ENCODE data around the gene PDE11A.

Gene PDE11A

GRCh38 chr2:177923323-177923722 lies 149.3 kb downstream of the PDE11A start:
- no peak for DNase-seq (ENCODE audit: low read depth)

GRCh38 chr2:177921726-177922125 lies 150.9 kb downstream of the PDE11A start:
- peak; percentile 17 for DNase-seq (ENCODE audit: low read depth)

- no peak for DNase-seq (ENCODE audit: low read depth)
These were observed 155.4 kb downstream of the PDE11A start for GRCh38 chr2:177917169-177917568.

- DNase-seq (ENCODE audit: low read depth), result no peak
These were observed 156.2 kb downstream of the PDE11A start for GRCh38 chr2:177916342-177916741.

GRCh38 chr2:177914247-177914646 lies 158.3 kb downstream of the PDE11A start:
- no peak for DNase-seq (ENCODE audit: low read depth)

- no peak for DNase-seq (ENCODE audit: low read depth)
These were observed 162.6 kb downstream of the PDE11A start for GRCh38 chr2:177909962-177910361.

- no peak for DNase-seq (ENCODE audit: low read depth)
These were observed 163.8 kb downstream of the PDE11A start for GRCh38 chr2:177908824-177909223.

GRCh38 chr2:177908182-177908581 lies 164.4 kb downstream of the PDE11A start:
- DNase-seq (ENCODE audit: low read depth), result no peak

GRCh38 chr2:177906041-177906718 lies 166.4 kb downstream of the PDE11A start:
- peak; percentile 23 for DNase-seq (ENCODE audit: low read depth)

GRCh38 chr2:177905640-177906039 lies 166.9 kb downstream of the PDE11A start:
- no peak for DNase-seq (ENCODE audit: low read depth)

GRCh38 chr2:177902395-177903163 lies 170.0 kb downstream of the PDE11A start:
- no peak for DNase-seq (ENCODE audit: low read depth)

GRCh38 chr2:177900082-177900481 lies 172.5 kb downstream of the PDE11A start:
- no peak for DNase-seq (ENCODE audit: low read depth)

GRCh38 chr2:177897278-177897677 lies 175.3 kb downstream of the PDE11A start:
- DNase-seq (ENCODE audit: low read depth), result no peak

- no peak for DNase-seq (ENCODE audit: low read depth)
These were observed 176.0 kb downstream of the PDE11A start for GRCh38 chr2:177896587-177896986.

GRCh38 chr2:177894546-177894945 lies 178.0 kb downstream of the PDE11A start:
- no peak for DNase-seq (ENCODE audit: low read depth)

GRCh38 chr2:177893880-177894279 lies 178.7 kb downstream of the PDE11A start:
- DNase-seq (ENCODE audit: low read depth), result no peak

GRCh38 chr2:177891533-177891932 lies 181.0 kb downstream of the PDE11A start:
- no peak for DNase-seq (ENCODE audit: low read depth)

- no peak for DNase-seq (ENCODE audit: low read depth)
These were observed 182.6 kb downstream of the PDE11A start for GRCh38 chr2:177889818-177890460.

GRCh38 chr2:177888581-177888980 lies 184.0 kb downstream of the PDE11A start:
- DNase-seq (ENCODE audit: low read depth), result no peak

GRCh38 chr2:177887722-177888121 lies 184.9 kb downstream of the PDE11A start:
- DNase-seq (ENCODE audit: low read depth), result no peak

- no peak for DNase-seq (ENCODE audit: low read depth)
These were observed 185.8 kb downstream of the PDE11A start for GRCh38 chr2:177886824-177887223.

GRCh38 chr2:177885828-177886466 lies 186.6 kb downstream of the PDE11A start:
- no peak for DNase-seq (ENCODE audit: low read depth)

- no peak for DNase-seq (ENCODE audit: low read depth)
These were observed 189.4 kb downstream of the PDE11A start for GRCh38 chr2:177883177-177883576.

Measured in GM04504 (cell line).